Measurements from ENCODE around the gene CD58. TPM values are rescaled to one million over a fixed set of nuclear protein-coding genes. Genes with fewer than 3 reads are reported as not detected.

CD58 gene
- polyA plus RNA-seq, 1 of the 3 experiments (the other 2 are of a cell fraction): 18.1 TPM

- ChIA-PET POLR2A (interaction anchor here (0.6 to 1.7 kb wide), 3 partner anchors 14 to 55 kb away, joined by 3 to 6 read pairs (median 4); no protein-coding TSS in a partner anchor), CTCF (interaction anchor here (3.1 to 7.6 kb wide), 2 partner anchors 14 to 331 kb away, joined by 21 to 68 read pairs; no protein-coding TSS in a partner anchor)
- 100% methylated on average over 1 of the region's 1 CpG for WGBS (ENCODE audit: low lambda C conversion rate)
- TF ChIP-seq POLR2AphosphoS5 (IDR thresholded peaks at IDR 0.05; ENCODE audit: low read depth, low read length) (no peak), RXRA (IDR thresholded peaks at IDR 0.05; ENCODE audit: borderline replicate concordance, low read depth) (no peak), GATA2 (CRISPR knock-in tag; IDR thresholded peaks at IDR 0.05) (no peak), NFIC (IDR thresholded peaks at IDR 0.05; ENCODE audit: borderline replicate concordance) (no peak), YY1 (IDR thresholded peaks at IDR 0.05; ENCODE audit: low read depth) (no peak), CHD2 (IDR thresholded peaks at IDR 0.05; ENCODE audit: low read length, partially characterized antibody) (no peak), SMC3 (IDR thresholded peaks at IDR 0.05; ENCODE audit: low read depth, low read length) (no peak), TEAD4 (IDR thresholded peaks at IDR 0.05; ENCODE audit: borderline replicate concordance, insufficient read depth) (no peak), USF1 (IDR thresholded peaks at IDR 0.05; ENCODE audit: borderline replicate concordance, low read depth) (no peak), MXI1 (IDR thresholded peaks at IDR 0.05; ENCODE audit: low read depth, low read length) (no peak), TCF12 (IDR thresholded peaks at IDR 0.05) (no peak), RFX5 (IDR thresholded peaks at IDR 0.05; ENCODE audit: low read length) (no peak), EP300 (IDR thresholded peaks at IDR 0.05; ENCODE audit: borderline replicate concordance in 1 of 2, low read depth in 1 of 2, low read length in 1 of 2) (no peak), SIN3A (IDR thresholded peaks at IDR 0.05; ENCODE audit: borderline replicate concordance, low read depth, low read length) (no peak), FOXM1 (IDR thresholded peaks at IDR 0.05; ENCODE audit: low read depth) (no peak), RAD21 (IDR thresholded peaks at IDR 0.05; ENCODE audit: low read length) (no peak)
- TF ChIP-seq, protein P1, sequence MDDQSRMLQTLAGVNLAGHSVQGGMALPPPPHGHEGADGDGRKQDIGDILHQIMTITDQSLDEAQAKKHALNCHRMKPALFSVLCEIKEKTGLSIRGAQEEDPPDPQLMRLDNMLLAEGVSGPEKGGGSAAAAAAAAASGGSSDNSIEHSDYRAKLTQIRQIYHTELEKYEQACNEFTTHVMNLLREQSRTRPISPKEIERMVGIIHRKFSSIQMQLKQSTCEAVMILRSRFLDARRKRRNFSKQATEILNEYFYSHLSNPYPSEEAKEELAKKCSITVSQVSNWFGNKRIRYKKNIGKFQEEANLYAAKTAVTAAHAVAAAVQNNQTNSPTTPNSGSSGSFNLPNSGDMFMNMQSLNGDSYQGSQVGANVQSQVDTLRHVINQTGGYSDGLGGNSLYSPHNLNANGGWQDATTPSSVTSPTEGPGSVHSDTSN (IDR thresholded peaks at IDR 0.05): no peak
- TF ChIP-seq, protein P2, sequence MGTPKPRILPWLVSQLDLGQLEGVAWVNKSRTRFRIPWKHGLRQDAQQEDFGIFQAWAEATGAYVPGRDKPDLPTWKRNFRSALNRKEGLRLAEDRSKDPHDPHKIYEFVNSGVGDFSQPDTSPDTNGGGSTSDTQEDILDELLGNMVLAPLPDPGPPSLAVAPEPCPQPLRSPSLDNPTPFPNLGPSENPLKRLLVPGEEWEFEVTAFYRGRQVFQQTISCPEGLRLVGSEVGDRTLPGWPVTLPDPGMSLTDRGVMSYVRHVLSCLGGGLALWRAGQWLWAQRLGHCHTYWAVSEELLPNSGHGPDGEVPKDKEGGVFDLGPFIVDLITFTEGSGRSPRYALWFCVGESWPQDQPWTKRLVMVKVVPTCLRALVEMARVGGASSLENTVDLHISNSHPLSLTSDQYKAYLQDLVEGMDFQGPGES (IDR thresholded peaks at IDR 0.05; ENCODE audit: low read depth, low read length): no peak
- H3K9ac ChIP-seq: no peak overlapping the region
- no peaks in the 10 kb centered on the region for H3K79me2 ChIP-seq (ENCODE audit: insufficient read depth)
- DNase-seq: no peak
- H3K4me2 ChIP-seq: no peak overlapping the region
- no peaks in the 10 kb centered on the region for H3K9me3 ChIP-seq
- H3K27ac ChIP-seq (ENCODE audit: low read depth in 2 of 2, low read length in 1 of 2): peak overlapping the region in 1 of 2 experiments; percentile 50; a peak in 1 of 4 replicates
- H3K9me2 ChIP-seq: no peaks in the 10 kb centered on the region
- H4K20me1 ChIP-seq (ENCODE audit: insufficient read depth): no peaks in the 10 kb centered on the region
- peaks cover 6 to 29% of the 10 kb centered on the region in 2 experiments; a peak in 3 of 4 replicates for H3K4me1 ChIP-seq (ENCODE audit: control insufficient read depth in 1 of 2, insufficient read depth in 2 of 2, low read depth in 1 of 2, low read length in 1 of 2)
- no peaks in the 10 kb centered on the region for H3K36me3 ChIP-seq (replicated peaks in 1 of 2; ENCODE audit: control insufficient read depth in 1 of 2, insufficient read depth in 2 of 2, low read length in 1 of 2)
- no peak overlapping the region for H3K4me3 ChIP-seq (ENCODE audit: low read depth in 2 of 2, low read length in 1 of 2)
- H3K27me3 ChIP-seq (ENCODE audit: insufficient read depth): no peaks in the 10 kb centered on the region; the same call in 1 of the 2 replicates
- no peak overlapping the region for H2AFZ ChIP-seq (ENCODE audit: low read depth)
- H3F3A ChIP-seq (replicated peaks; ENCODE audit: insufficient read depth): no peaks in the 10 kb centered on the region
Measured at GRCh38 chr1:116470671-116471070, 100.2 kb downstream of the CD58 start.
